NCI-H2171 (cell line): ENCODE results near the gene RELN.
A peak's percentile ranks its signal among the peaks of the same experiment; 100 is the strongest.
"Not testable (repeated sequence)": the region's sequence is repeated elsewhere in the genome, so short reads cannot be mapped to it uniquely, and the experiment has no call there.

Experiments
- DNase-seq: peaks from one replicate; lab custom pipeline; 2025; lab: John Stamatoyannopoulos, UW

The RELN gene

DNA sequence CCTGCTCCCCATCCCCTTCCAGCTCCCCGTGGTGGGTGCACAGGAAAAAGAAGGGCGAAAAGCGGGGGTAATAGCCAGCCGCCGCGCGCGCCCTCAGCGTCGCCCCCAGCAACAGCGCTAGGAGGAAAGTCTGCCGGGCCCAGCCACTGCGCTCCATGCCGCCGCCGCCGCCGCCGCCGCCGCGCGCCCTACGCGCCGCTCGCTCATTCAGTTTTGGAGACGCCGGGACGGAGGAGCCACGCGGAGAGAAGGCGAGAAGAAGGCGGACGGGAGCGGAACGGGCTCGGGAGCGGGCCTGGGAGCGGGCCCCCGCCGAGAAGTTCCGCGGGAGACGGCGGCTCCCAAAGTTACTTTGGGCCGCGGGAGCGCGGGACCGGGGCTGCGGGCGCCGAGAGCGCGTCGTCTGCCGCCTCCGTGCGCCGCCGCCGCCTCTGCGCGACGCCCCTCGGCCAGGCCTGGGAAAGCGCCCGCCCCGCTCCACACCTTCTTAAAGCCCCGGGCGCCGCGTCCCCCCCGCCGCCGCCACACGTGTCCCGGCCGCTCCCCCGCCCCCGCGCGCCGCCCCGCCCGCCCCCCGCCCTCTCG, at the start of gene RELN:
Gene RELN (minus strand): TSS at position 459 of the 585 bp plus-strand sequence. CDS start 302 bp downstream, at position 157.
- DNase-seq, result peak; percentile 69

DNA sequence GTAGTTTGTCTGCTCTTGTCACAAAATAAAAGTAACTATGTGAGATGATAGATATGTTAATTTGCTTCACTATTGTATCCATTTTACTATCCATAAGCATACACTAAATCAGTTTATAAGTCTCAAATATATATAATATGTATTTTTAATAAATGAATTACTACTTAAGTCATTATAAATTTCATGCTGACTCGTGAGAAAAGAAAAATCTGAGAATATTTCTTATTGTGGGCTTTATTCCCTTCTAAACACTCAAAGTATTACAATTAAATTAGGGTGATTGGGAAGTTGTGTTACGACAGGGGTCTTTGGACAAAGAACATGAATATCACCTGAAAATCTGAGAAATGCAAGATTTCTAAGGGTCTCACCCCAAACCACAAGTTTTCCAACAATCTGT, 48.7 kb upstream of the RELN start:
- DNase-seq, result no peak

DNA sequence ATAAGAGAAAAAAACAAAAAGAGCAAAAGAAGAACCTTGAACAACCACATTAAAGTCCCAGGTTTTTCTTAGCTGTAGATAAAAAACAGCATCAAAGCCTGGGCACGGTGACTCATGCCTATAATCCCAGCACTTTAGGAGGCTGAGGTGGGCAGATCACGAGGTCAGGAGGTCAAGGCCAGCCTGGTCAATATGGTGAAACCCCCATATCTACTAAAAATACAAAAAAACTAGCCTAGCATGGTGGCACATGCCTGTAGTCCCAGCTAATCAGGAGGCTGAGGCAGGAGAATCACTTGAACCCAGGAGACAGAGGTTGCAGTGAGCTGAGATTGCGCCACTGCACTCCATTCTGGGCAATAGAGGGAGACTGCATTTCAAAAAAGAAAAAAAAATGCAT, 47.4 kb upstream of the RELN start:
- not testable (repeated sequence) for DNase-seq

DNA sequence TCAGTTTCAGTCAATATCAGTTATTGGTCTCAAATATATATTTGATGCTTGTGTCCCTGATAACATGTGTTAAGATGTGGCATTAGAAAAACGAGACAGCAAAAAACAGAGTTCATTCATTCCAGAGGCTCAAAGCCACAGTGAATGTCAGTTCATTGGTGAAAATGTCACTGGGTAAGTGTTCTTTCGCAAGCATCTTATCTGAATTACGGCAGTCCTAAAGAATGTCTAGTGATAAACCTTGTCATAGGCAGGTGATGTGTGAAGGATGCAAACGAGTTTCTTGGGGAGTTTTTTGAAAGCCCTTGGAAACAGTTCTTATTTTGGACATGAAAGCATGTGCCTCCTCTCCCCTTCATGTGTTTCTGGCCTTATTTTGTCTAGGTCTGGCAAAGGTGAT, 45.9 kb upstream of the RELN start:
- no peak for DNase-seq

DNA sequence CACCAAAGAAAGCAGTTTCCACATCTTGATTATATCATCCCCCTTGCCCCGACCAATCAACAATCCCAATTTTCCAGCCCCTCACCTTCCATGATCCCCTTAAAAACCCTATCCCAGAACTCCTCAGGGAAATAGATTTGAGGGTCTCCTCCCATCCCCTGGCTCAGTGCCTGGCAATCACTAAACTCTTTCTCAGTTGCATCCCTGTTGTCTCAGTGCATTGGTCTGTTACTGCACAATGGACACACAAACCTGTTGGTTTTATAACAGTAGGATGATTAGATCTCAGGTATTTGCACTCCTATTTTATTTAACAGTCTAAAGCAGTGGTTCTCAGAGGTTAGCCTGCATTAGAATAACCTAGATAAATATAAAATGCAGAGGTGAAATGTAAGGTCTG, 45.2 kb upstream of the RELN start:
- no peak for DNase-seq

DNA sequence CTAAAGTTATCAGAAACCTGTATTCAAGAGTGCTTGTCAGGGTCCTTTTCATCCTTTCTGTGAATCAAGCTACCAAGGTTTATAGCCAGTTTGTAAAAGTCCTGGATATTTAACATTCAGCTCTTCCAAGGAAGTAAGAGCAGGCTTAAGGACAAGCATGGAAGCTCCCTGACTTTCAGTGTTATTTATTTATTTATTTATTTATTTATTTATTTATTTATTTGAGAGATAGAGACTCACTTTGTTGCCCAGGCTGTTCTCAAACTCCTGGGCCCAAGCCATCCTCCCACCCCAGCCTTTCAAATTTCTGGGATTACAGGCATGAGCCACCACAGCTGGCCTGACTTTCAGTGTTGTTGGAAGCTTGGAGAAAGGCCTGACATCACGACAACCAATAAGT, 44.4 kb upstream of the RELN start:
- no peak for DNase-seq

DNA sequence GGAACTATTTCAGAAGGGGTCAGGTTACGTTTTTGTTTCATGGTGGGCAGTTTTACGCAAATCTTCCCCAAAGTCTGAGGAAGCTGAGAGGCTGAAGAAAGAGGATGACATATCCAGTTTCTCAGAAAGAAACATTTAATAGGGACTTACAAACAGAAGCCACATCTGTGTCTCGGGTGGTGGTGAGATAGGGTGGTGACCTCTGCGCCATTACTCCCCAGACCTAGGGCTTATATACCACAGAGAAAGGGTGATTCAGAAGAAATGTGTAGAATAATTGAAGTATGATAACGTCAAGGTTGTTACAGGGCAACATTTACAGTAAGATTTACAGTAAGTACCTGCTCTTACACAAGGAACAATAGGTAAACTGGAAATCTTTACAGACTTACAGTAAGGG, 43.0 kb upstream of the RELN start:
- DNase-seq, result no peak

DNA sequence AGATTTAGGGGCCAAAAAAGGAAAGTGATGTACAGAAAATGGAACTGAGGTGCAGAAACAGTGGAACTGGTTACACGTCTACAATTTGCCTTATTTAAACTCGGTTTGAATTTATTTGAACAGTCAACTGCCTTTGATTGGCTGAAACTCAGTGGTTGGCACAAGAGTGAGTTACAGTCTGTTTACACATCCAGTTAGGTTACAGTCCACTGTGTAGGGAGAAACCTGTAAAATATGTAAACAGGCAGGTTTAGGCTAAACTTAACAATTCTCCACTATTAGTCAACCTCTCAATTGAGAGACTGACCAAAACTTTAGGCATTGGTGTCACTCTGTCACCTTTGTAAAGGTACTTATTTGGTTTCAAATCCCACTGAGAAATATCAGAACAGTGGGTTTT, 40.3 kb upstream of the RELN start:
- DNase-seq, result no peak

DNA sequence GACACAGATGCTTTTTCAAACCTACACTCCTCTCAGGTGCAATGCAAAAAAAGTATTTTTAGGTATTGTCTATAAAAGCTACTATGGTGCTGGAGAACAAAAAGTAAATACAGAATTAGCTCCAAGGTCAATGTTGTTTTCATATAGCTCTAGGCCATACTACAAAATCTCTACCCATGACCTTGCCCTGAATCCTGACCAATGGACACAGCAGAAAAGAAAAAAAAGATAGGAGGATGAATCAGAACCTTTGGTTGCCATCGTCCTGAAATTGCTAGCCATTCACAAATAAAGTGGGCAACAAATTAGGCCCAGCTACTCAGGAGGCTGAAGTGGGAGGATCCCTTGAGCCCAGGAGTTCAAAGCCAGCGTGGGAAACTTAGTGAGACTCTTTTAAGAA, 35.2 kb upstream of the RELN start:
- no peak for DNase-seq

DNA sequence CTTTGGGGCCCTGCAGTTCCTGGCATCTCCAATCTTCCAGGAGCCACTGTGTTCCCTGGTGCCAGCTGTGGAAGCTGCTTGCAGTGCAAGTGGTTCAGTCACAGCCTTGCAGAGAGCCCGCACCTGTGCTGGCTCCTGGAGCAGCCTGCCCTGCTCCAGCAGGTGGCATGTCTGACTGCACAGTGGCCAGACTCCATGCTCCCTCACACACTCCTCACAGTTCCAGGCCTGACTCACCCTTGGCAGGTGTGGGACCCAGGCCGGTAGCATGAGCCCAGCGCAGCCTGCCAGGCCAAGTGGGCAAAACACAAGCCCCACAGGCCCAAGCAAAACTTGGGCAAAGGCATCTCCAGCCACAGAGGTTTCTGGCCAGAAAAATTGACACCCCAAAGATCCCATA, 33.6 kb upstream of the RELN start:
- DNase-seq, result no peak

DNA sequence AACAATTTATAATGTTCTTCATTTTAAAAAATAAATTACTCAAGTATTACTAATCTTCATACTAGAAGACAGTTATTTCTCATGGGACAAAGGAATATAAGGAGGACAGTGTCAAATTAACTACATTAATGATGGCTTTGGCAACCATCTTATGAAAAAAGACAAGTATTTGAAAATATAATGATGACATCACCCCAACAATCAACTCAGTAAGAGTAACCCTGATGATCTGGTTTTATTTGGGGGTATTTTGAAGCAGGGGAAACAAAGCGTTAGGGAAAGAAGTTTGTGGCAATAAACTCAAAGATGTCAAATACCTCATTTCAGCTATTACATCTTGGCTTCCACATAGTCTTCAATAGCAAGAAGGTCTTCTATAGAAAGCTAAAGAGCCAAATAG, 29.0 kb upstream of the RELN start:
- no peak for DNase-seq

DNA sequence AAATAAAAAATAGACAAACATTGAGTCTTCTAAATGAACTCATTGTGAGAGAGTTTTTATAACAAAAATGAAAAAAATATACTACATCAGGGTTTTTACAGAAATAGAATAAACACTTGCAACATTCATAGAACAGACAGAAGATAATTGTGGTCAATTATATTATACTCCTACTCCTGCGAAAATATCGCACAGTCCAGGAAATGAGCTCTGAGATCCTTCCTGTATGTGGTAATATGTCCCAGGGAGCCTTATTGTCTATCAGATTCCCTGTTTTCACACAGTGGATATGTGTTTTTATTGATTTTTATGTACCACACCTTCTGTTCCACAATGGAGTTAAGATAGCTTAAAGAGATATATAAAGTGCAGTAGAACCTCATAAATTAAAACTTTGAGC, 27.5 kb upstream of the RELN start:
- DNase-seq, result no peak

DNA sequence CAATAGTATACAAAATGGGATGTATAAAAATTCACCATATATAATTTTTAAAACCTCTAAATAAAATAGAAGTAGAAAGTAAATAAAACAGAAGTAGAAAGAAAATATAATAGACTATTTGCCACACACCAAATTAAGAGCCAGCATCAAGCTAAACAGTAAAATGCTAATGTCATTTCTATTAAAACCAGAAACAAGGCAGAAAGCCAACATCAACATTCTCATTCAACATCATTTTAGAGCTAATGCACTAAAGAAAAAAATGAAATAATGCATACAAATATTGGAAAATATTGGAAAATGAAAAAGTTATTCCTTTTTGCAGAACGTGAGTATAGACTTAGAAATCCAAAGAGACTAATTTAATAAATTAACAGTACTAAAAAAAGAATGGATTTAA, 23.4 kb upstream of the RELN start:
- no peak for DNase-seq

DNA sequence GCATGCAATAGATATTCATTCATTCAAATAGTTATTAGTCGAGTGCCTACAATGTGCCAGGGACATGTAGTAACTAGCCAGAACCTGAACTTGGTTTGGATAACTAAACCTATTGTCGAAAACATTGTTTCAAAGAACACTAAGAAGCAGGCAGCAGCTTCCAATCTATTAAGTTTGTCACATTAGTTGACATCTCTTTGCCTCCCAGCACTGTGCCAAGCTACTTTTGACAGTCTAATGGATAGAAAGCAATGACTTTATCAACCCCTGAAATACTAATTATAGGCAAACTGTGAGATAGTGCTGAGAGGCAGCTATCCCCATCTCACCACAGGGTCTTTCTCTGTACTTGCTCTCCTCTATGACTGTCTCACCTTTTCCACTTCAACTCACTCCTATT, 22.4 kb upstream of the RELN start:
- no peak for DNase-seq

DNA sequence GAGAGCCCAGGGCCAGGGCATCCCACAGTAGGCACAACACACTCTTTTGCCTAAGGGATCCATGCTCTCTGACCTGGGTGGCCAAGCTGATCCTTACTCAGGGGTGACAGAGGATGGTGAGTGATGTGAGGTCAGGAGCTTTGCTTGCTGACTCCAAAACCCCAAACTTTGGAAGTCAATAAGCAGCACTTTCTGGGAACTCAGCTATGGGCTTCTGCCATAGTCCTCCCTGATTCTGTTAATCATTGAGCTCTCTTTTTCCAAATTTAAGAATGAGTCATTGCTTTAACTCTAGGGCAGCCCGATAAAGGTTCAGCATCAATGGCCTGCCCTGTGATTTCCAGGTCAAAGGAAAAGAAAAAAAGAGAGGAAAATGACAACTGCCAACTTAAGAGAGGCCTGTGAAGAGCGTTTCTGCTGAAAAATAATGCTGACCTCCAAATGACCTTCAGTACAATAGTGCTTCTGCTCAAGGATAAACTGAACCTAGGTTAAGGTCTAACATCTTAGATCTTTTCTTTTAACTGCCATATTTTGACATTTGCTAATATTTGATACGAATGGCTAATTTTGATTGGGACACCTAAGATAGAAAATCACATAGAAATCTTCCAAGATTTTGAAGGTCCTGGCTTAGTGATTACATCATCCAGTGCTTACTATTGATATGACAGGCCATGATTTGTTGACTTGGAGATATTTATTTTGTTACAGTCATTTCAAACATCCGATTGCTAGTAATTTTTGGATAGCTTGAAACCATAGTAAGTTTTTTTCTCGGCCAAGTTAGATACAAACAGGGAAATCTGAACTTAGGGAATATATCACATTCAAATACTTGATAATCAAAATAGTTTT, 20.8 kb upstream of the RELN start:
- DNase-seq, result no peak

DNA sequence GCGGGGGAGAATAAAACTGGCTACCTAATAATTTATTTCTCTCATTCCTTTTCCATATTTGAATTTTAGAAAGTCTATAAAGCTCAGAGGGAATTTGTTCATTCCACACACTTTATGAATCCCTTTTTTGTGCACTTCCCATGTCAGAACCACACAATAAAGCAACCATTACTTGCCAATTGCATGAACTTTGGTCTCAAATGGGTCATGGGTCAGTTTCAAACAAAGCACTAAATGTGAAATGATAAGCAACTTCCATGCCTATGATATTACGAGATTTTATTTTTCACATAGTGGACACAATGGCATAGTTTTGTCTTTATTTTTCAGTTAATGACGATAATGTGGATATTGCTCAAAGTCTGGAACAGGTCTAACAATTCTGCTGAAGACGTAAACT, 18.6 kb upstream of the RELN start:
- DNase-seq, result no peak

DNA sequence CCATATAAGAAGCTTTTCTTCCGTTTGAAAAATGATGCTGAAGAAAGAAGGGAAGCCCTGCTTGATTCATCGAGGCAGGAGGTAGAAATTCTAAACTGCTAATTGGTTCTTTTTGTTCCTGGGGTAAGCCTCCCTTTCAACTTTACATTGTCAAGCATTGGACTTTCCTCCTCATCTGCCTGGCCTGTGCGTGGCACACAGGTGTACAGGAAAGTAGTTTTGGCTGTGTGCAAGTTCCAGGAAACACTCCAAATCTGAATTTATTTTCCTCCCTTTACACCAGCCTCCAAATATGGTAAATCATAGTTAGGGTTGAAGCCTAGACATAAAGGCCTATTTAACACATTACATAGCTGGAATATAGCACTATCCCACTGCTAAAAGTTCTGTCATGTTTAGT, 18.2 kb upstream of the RELN start:
- no peak for DNase-seq

DNA sequence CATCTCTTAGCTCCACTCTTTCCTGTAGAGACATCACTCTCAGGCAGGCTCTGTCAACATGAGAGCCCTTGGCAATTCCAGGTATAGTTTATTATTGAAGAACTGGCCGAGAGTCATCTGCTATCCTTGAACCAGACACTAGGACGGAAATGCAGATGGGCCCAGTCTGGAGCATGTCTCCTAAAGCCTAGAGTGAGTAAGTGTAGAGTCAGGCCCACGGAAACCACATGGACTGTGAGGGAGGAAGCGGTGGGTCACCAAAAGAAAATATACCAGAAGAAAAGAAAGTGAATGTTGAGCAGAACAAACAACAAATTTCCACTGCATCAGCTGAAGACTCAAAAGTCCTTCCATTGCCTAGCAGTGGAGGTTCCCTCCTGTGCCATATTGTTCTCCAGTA, 15.7 kb upstream of the RELN start:
- no peak for DNase-seq

DNA sequence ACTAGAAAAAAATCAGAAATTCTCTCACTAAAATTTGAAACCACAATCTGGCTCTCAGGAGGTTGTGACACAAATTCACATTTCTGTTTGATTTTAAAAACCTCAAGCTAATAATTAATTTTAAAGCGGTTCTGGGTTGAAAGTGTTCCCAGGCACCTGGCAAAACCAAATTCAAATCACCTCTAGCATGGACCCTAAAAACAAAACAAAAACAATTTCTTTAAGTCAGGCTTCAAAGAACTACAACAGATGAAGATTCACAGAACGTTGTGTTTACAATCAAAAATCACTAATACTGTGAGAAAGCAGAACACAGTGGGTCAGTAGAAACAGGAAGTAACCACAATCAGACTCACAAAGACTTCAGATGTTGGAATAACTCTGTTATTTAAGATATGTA, 7.2 kb upstream of the RELN start:
- DNase-seq, result no peak

DNA sequence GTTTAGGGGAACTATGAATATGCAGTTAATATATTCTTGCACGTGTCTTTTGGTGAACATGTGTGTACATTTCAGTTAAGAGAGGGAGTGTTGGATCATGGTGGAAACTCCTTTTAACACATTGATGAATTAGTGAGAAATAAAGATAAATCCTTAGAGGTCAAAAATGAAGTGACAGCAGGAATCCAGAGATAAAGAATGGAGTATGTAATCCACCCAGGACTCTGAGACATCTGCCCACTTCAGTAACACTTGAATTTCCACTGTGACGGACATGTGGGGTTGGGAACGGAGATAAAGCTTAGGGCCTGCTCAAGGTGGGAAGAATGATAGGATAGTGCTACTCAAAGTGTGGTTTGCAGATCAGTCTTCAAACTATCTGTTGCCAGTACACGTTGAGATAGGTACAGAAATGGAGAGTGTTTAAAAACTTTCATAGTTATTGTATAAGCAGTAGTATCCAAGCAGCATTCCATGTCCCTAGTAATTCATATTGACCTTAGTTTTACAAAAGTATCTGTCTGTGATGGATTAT, 6.6 kb upstream of the RELN start:
- DNase-seq, result no peak

DNA sequence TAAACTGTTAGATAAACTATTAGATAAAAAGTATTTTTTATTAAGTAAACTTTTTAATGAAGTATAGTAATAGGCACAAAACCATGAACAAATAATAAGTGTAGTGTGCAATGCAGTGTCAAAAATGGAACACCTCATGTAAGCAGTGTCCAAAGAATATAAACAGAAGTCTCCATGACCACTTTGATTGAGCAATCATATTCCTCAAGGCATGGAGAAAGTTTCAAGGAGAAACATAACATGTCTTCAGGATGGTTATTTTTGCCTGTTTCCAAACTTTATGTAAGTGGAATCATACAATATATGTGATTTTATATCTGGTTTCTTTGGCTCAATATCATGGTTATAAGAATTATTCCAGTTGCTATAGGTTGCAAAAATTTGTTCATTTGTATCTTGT, 6.1 kb upstream of the RELN start:
- no peak for DNase-seq

DNA sequence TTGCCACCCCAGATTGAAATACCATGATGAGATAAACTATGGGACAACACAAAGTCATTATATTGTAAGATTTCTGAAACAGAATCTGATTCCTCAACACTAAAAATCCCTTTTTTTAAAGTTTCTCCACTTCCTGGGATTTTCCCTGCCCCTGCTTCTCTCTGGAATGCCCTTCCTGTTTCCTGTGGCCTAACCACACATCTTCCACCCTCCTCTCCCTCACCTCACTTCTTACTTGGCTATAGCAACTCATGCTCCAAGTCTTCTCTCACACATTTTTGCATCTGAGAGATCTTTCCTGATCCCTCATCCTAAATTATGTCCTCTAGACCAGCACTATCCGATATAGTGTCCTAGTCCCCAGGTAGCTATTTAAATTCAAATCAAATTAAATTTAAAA, 4.1 kb upstream of the RELN start:
- no peak for DNase-seq

DNA sequence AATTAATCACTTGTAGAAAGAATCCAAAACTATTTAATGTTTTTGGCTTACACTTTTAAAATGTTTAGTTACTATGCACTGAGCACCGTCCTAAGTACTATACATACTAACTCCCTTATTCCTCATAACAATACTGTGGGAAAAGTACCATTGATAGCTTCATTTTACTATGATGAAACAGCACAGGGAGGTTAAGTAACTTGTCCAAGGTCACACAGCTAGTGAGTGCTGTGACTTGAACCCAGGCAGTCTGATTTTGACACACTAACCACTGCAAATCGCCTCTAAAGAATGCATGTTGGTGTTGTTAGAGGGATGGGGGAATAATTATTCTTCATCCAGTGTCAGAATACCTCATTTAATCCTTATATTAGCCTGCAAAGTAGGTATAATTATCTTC, 1.9 kb upstream of the RELN start:
- no peak for DNase-seq

DNA sequence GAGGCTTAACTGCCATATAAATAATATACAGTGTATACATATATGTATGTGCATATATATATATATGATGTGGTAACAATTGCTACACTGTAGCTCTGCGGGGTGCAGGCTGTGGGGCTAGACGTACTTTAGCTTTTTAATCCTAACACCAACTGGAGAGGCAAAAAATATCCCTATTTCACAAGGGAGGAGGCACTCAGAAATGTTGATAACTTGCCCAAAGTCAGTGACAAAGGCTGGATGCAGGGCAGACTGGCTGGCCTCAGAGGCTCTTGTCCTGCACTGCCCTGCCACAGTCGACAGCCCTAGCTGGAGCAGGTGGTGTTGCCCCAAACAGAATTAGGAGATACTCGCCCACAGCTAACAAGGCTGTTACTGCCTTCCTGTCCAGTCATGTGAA, 1.5 kb upstream of the RELN start:
- no peak for DNase-seq
